Nephron progenitor cell (in vitro differentiated cells): ENCODE data around the gene BTG2.
A peak's percentile ranks its signal among the peaks of the same experiment; 100 is the strongest.

Experiments used
- DNase-seq: peaks from one replicate; pipeline ENCODE4 v3.0.0; 2021
- H3K27ac Mint-ChIP-seq: 2 replicates; pipeline ENCODE4 v1.8.0; 2021; ENCODE audit warnings: mild to moderate bottlenecking, moderate library complexity, mixed read lengths
- H3K27me3 Mint-ChIP-seq: 2 replicates; pipeline ENCODE4 v1.8.0; 2021; ENCODE audit warnings: mild to moderate bottlenecking, low read depth, mixed read lengths; ENCODE audit not compliant: poor library complexity
- H3K36me3 Mint-ChIP-seq: 2 replicates; pipeline ENCODE4 v1.8.0; 2021; ENCODE audit warnings: low read depth, mixed read lengths
- H3K4me1 Mint-ChIP-seq: 2 replicates; pipeline ENCODE4 v1.8.0; 2021; ENCODE audit warnings: mixed read lengths
- H3K4me3 Mint-ChIP-seq: 2 replicates; pipeline ENCODE4 v1.8.0; 2021; ENCODE audit warnings: mild to moderate bottlenecking, moderate library complexity, mixed read lengths
- H3K9me3 Mint-ChIP-seq: 2 replicates; pipeline ENCODE4 v1.8.0; 2021; ENCODE audit warnings: mild to moderate bottlenecking, moderate library complexity, mixed read lengths
- CTCF ChIP-seq: fragments of 200-600 bp; sonication (generic); IDR thresholded peaks from 2 replicates; pipeline ENCODE4 v1.5.0; 2021; ENCODE audit warnings: antibody characterized with exemption

The BTG2 gene

DNA sequence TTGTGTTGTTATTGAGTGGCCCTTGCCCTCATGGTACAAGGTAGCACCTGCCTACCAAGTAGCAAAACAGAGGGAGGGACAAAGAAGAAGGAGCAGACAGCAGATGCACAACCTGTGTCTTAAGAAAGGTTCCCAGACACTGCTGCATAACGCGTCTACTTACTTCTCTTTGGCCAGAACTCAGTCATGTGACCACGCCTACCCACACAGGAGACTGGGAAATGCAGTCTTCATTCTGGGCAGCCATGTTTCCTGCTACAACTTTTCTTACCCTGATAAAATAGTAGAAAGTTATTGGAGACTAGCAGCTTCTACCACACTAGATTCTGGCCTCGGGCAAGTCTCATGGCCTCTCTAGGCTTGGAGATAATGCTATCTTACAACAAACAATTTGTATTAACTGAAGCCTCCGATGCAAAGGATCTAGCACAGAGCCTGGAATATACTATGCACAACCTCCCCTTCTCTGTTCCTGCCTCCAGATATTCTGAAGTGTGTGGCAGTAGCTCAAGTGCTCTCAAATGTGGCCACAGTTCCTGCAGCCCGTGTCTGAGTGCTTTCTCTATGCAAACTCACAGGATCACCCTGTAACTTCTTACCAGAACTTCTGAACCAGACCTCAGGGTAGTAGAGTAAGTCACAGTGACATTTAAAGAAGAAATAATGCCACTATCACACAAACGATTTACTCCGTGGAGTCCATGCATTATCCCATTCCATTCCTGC, 34.1 kb upstream of the BTG2 start:
- Mint-ChIP-seq H3K4me1 (peaks cover 60% of the 10 kb centered on the region), H3K27me3 (no peaks in the 10 kb centered on the region), H3K36me3 (no peaks in the 10 kb centered on the region), H3K9me3 (no peaks in the 10 kb centered on the region), H3K27ac (no peak overlapping the region), H3K4me3 (peak overlapping the region; percentile 44)
- DNase-seq = no peak
- no peak for TF ChIP-seq CTCF

DNA sequence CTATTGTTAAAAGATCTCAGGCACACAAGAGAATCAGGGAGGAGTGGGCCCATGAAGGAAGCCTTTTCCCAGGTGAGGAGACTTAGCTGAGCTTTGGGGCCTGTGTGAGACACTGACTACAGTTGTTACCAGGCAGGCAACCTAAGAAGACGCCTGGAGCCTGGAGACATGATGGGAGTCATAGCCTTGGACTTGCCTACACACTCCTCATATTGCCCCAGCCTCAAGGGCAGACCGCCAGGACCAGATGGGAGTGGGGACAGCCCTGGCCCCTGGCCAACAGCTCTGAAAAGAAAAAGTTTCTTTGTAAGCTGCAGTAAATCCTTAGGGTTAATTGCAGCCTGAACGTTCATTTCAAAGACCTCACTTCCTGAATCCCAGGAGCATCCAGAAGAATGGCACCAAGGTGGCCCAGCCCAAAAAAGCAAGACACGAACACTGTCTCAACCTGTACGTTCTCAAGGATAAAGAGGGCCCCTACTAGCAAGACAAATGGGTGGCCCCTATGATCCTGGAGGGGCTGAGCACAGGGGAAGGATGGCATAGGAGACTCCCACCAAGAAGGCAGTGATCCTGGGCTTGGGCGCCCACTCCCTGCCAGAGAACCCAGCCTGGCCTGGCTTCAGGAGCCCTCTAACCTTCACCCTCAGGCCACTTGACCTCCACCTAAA, 33.2 kb upstream of the BTG2 start:
- no peaks in the 10 kb centered on the region for H3K36me3 Mint-ChIP-seq
- no peak overlapping the region for H3K27ac Mint-ChIP-seq
- no peaks in the 10 kb centered on the region for H3K9me3 Mint-ChIP-seq
- H3K4me1 Mint-ChIP-seq = peaks cover 65% of the 10 kb centered on the region
- no peak for TF ChIP-seq CTCF
- DNase-seq = no peak
- no peaks in the 10 kb centered on the region for H3K27me3 Mint-ChIP-seq
- no peak overlapping the region for H3K4me3 Mint-ChIP-seq

- no peaks in the 10 kb centered on the region for H3K36me3 Mint-ChIP-seq
- H3K27ac Mint-ChIP-seq = no peak overlapping the region
These were observed 32.6 kb upstream of the BTG2 start for GRCh38 chr1:203272633-203273205.

GRCh38 chr1:203273206-203273868, 32.0 kb upstream of the BTG2 start:
- H3K9me3 Mint-ChIP-seq = no peaks in the 10 kb centered on the region
- H3K36me3 Mint-ChIP-seq = no peaks in the 10 kb centered on the region
- H3K27me3 Mint-ChIP-seq = no peaks in the 10 kb centered on the region
- peak; percentile 94 for TF ChIP-seq CTCF
- no peak overlapping the region for H3K27ac Mint-ChIP-seq
- H3K4me1 Mint-ChIP-seq = peaks cover 68% of the 10 kb centered on the region
- H3K4me3 Mint-ChIP-seq = peak overlapping the region; percentile 47
- DNase-seq = peak; percentile 91

More at GRCh38 chr1:203272633-203273205, 32.6 kb upstream of the BTG2 start:
- no peaks in the 10 kb centered on the region for H3K9me3 Mint-ChIP-seq
- peak overlapping the region; percentile 47 for H3K4me3 Mint-ChIP-seq
- H3K4me1 Mint-ChIP-seq = peaks cover 66% of the 10 kb centered on the region
- TF ChIP-seq CTCF = no peak
- no peak for DNase-seq
- H3K27me3 Mint-ChIP-seq = no peaks in the 10 kb centered on the region

DNA sequence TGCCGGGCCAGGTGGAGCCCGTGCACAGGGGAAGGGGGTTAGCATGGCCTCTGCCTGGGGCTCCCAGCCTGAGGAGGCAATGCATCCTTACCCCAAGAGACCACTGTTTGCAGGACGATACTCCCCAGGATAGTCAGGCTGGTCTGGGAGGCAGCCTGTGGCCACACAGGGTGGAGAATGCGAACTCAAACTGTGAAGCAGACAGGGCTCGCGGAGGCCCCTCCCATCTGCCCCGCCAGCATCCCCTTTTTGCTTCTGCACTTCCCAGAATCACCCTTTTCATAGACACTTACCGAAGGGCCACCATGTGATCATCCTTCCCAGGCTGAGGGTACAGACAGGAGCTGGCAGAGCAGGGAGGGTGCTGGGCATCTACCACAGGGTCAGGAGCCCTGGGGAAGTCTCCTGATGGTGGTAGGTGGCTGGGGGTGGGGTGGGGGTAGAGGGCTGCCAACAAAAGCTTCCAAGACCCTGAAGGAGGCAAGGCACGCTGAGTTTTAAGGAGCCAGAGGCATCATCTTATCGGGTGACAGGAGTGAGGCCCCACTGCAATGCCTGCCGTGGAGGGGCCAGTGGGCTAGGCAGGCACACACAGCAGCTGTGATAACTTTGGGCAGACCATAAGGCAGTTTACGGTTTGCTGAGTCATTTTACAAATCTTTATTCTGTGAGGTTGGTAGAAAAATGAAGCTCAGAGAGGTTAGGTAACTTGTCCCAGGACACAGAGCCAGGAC, 31.3 kb upstream of the BTG2 start:
- H3K4me3 Mint-ChIP-seq = no peak overlapping the region
- H3K27ac Mint-ChIP-seq = no peak overlapping the region
- peaks cover 75% of the 10 kb centered on the region for H3K4me1 Mint-ChIP-seq

More for the DNA sequence above, 31.3 kb upstream of the BTG2 start:
- no peak for DNase-seq
- no peaks in the 10 kb centered on the region for H3K36me3 Mint-ChIP-seq
- no peaks in the 10 kb centered on the region for H3K9me3 Mint-ChIP-seq
- TF ChIP-seq CTCF = no peak
- H3K27me3 Mint-ChIP-seq = no peaks in the 10 kb centered on the region
